SKM-1 treated with dmso at 0.1 percent for 144 hours (cell line): ENCODE results near the gene TAL1.

ENCODE experiments used
- DNase-seq: peaks from one replicate; lab custom pipeline; 2025; ENCODE audit not compliant: unreplicated experiment; lab: John Stamatoyannopoulos, UW

Gene TAL1

DNA sequence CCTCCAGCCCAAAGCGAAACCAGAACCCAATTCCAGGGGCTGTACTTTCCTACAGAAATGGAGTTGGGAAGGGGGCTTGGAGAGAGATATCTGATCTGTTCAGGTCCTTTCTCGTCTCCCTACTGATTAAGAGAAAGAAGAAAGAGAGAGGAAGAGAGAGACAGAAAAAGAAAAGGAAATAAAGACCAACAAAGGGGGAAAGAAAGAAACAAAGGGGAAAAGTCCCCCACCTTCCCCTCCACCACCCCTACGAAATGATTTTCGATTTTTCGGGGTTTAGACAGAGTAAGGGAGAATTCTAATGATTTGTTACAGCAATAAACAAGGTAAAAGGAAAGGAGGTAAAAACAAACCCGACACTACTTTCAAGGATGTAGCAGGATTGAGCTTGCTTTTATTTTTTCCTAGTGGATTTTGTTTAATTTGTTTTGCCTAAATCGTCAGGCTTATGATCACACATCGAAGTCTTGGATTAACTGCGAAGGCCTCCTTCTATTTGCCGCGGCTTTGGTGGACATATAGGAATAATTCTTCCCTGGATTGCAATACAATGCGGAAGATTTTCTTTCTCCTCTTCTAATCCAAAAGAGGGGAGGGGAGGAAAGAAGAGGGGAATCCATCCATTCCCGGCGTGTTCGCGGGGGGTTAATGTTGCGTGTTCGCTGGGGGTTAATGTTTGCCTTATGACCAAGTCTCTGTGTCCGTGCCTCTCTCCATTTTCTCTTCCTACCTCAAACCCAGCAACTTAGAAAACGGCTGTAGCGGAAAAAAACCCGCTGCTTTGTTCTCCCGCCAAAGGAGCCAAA lies 1.9 kb downstream of the TAL1 start:
- DNase-seq = no peak

DNA sequence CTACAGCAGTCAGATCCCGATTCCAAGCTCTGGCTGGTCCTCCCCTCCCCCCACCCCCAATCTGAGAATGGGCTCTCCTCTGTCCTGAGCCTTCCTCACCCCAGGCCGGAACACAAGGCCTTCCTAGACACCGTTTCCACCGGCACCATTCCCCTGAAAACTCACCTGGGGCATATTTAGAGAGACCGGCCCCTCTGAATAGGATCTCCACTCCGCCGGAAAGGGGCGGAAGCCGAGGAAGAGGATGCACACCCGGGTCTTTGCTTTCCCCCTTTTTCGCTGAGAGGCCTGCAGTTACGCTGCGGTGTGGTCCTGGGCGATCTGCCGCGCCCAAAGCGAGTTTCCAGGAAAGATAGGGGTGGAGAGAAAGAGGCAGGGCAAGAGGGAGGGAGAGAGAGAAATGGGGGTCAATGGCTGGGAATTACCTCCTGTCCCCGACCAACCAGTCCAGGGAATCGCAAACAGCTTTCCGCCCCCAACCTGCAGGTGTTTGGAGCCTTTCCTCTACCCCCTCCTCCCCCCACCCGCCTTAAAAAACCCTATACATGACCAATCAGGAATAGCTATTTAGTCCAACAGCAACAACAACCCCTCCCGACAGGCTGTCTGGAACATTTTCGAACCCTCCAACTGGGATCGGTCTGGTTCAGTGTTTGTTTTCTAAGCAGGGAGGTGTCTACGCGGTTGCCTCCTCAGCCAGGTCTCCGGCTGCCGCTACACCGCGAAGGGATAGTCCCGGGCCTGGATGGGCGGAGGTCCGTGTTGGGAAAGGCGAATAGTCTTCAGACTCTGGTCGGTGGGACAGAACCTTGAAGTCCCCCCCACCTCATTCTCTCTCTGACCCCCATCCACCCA lies 2.8 kb downstream of the TAL1 start:
- no peak for DNase-seq

DNA sequence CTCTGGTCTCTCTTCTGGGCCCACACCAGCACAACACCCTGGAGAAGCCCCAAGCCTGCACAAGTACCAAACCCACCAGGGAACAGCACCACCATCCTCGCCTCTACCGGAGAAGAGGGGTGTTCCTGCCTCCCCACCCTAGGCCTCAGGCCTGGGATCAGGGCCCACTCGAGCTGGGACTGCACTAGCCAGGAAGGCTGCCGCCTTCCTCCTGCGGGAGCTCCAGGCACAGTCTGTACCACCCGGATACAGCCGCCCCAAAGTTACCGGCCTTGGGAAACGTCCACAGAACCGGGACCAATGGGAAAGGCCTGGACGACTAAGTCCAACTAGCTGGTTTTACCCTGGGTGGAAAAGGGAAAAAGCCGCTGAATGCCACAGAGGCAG lies 3.4 kb downstream of the TAL1 start:
- no peak for DNase-seq

DNA sequence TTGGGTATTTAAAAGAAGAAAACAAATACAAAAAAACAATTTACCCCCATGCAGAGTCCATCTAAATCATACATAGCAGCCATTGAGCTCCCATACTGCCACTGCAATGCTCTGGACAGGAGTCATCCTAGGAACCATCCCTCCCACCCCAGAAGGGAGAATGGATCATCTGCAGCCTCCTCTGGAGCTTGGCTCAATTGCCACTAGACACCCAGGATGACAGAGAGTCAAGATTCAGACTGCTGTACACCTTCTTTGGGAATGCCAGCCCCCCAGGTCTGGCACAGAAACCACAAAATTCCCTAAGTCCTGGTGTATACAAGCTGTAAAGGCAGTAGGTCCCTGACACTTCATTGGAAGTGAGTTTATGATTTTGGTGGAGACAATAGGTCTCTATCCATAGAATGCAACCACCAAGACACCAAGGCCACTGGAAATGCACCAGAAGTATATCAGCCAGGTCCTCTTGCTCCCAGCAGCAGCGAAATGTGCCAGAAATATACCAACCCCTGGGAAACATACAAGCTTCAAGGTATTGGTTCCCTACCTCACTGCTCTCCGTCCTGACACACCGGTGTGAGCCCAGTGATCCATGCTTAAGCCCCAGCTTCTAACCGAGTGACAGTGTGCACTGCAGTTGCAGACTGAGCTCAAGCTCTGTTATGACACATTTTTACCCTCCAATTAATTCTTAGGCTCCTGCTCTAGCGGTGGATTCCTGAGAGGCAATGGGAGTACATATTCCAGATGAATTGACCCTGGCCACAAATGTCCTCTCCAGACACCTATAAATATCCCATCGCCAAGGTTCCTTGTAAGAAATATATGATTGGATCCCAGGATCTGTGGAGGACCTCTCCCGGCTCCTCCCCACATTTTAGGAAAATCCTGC lies 4.4 kb downstream of the TAL1 start:
- no peak for DNase-seq

DNA sequence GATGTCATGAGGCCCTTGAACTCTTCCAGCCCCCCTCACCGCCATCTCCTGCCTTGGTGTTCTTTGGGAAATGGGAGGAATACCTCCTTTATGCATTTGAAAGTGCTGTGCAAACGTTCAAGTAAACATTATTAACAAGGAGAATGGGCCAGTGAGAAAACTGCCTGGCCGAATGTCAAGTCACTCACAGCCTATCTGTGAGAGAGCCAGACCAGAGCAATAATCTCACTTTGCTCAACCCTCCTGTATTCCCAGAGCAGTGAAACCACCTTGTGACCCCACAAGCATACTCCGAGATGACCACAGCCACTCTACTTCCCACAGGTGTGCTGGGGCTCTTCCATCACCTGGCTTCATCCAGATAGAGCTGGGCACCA lies 5.2 kb downstream of the TAL1 start:
- DNase-seq = no peak

DNA sequence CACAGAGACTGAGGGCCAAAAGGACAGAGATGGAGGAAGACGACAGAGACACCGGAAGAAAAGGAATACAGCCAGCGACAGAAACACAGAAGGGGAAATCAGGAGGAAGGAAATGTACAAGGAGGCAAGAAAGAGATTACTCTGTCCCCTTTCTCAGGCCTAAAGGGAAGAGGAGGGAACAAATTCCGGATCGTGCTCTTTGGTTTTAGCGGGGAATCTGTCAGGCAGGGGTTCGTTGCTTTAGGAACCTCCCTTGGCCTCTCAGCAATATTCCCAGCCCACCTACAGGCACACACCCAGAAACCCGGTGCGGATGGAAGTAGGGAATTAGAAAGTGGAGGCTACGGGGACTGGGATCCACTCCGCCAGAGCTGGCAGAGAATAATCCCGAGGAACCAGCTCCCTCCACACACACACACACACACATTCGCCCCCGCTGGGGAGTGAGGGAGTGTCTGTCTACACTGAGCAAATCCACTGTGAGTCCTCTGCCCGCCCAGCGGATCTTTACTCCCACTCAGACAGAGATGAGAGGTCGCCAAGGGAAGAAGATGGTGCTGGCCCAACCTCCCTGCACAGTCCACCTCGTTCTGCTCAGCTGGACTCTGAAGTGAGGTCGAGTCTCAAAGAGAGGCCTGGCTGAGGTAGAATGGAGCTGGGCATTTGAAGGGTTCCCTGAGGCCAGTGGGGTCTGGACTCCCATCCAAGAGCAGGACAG lies 5.7 kb downstream of the TAL1 start:
- DNase-seq = no peak

DNA sequence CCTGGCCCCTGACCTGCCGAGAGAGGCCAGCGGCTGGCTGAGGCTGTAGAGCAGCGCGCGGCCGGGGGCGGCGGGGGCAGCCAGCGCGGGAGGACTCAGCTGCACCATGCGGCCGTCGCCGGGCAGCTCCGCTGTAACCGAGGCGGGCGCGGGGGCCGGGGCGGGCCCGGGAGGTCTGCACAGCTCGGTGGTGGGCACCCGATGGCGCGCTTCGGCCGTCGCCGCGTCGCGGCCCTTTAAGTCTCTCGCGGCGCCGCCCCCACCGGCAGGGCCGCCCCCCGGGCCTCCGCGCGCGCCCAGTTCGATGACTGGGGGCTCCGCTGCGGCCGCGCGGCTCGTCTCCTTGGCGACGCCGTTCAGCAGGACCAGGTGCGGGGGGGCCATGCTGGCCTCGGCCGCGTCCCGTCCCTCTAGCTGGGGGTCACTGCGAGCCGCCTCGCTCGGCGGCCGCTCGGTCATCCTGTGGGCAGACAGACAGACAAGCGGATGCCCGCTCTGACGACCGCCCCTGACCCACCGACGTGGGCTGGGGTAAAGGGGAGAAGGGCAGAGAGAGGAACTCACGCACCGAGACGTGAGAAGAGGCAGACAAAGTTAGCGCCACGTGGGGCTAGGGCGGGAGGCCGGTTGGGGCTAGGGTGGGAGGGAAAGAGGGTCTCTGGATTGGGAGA lies 6.5 kb downstream of the TAL1 start:
- no peak for DNase-seq

DNA sequence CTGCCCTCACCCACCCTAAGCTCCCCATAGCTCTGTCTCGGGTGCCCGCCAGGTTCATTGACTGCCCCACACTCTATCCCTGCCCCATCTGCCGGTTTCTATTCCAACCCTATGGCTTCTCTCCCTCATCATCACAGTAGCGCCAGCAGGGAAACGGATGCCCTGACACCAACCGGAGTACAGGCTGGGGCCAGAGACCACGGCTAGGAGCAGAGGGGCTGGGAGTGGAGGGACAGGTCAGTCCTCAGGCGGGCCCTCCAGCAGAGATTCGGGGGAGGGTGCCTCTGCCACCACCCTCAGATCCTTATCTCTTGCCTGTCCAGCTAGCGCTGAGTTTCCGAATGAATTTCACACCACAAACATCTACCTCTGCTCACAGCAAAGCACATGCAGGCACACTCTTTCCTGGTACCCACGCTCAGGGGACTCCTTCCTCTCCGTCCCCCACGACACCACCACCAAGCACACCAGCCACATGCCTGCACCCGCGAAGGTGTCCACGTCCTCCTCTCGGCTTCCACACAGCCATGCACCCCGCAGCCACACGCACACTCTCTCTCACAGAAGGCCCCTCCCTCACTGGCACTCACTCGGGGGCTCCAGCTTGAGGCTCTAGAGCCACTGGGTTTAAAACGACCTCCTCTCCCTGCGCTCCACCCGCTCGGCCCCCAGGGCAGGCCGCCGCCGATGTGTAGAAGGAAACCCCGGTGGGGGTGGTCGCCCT lies 7.2 kb downstream of the TAL1 start:
- DNase-seq = no peak

DNA sequence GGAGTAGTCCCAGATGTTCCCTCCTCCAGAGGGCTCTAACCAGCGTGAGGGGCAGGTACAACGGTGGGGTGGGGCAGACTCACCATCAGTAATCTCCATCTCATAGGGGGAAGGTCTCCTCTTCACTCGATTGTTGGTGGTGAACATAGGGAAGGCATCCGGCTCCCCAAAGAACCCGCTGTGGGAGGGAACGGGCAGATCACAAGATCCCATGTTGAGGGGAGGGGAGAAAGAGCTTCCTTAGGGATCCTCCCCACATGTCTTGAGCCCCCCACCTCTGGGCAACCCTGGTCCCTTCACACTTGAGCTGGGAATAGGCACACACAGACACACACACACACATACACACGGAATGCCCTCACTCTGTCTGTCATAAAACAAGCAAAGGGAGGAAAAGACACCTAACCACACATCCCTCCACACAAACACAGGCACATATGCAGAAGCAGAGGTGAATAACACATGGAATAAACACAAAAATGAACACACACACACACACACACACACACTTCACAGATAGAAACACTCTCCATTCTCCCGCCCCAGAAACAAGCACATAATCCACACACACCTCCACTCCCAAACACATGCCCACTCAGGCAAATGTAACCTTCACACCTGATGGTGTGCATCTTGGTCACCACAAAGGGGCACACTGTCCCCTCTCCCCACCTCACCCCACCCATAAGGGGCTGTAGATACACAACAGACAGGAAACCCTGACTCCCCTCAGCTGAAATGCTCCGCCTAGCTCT lies 7.9 kb downstream of the TAL1 start:
- no peak for DNase-seq

DNA sequence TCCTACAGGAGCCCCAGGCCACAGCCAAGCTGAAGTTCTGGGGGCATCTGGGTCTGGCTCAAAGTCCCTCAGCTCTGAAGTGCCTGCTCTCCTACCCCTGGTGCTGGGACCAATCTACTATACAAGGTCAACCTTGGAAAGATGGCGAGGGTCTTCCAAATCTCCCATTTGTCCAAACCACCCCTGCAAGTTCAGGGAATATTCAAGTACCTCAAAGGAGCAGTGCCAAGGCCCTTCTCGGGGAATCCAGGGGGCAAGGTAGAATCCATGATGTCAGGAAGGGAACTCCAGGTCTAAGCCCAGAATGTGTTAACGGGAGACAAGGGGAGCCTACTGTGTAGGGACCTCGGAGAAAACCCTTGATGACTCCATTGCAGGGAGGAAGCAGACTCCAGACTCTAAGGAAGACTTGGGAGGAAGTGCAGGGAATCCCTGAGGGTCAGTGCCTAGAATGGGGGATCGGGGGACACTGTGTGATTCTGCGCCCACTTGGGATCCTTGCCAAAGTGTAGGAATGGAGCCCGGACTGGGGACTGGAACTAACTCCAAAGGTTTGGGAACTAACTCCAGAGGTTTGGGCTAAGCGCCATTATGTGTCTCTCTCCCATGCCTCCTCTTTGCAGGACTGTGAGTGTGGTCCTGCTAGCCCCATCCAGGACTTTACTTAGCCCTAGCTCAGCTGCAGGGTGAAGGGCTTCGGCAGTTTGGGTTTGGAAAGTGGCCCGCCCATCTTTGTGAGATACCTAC lies 8.7 kb downstream of the TAL1 start:
- no peak for DNase-seq

DNA sequence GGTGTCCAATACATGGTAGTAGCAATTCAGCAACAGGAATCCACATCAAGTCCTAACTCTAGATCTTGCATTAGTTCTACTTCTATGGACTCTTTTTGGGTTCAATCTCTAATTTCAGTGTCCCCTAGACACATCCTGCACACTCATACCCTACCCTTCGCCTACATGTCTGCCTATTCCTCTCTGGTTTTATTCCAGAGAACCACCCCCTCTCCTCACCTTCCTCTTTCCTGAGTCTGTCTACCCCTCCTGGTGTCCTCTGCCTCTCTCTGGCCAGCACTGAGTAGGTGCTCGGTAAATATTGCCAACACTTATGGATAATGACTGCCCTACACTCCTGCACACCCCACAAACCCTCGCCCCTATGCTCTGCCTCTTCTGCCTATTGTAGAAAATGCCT lies 9.5 kb downstream of the TAL1 start:
- DNase-seq = no peak

DNA sequence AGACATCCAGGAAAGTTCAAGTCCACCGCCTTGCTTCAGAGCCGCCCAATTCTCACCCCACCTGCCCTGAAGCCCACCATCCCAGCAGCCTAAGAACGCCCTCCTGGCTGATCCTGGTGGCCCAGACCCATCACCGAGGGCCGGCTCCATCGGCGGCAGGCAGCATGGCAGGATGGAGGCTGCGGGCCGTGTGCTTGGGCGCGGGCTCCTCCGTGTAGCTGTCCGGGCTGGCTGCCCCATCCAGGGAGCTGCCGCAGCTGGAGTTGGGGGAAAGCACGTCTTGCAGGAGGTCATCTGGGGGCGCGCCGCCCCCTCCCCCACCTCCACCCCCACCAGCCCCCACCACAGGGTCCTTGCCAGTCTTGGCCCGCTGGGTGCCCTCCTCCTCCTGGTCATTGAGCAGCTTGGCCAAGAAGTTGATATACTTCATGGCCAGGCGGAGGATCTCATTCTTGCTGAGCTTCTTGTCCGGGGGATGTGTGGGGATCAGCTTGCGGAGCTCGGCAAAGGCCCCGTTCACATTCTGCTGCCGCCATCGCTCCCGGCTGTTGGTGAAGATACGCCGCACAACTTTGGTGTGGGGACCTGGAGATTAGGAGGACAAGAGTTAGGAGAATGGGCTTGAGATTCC lies 12.3 kb downstream of the TAL1 start:
- no peak for DNase-seq

DNA sequence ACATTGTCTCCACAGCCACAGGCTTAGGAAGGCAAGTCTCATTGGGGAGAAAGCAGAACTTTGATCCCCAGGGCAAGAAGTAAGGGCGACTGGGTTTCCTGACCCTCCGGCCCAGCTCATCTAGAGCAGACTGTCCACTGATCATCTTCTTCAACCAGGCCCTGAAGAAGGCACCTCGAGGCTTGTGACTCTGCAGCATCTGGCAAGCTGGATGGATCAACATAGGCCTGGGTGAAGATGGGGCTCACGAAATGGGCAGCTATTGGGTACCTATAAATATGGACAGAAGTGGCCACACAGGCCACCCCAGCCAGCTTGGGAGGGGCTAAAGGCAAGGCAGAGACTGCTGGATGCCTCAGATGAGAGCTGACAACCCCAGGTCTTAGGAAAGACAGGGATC lies 13.0 kb downstream of the TAL1 start:
- no peak for DNase-seq

DNA sequence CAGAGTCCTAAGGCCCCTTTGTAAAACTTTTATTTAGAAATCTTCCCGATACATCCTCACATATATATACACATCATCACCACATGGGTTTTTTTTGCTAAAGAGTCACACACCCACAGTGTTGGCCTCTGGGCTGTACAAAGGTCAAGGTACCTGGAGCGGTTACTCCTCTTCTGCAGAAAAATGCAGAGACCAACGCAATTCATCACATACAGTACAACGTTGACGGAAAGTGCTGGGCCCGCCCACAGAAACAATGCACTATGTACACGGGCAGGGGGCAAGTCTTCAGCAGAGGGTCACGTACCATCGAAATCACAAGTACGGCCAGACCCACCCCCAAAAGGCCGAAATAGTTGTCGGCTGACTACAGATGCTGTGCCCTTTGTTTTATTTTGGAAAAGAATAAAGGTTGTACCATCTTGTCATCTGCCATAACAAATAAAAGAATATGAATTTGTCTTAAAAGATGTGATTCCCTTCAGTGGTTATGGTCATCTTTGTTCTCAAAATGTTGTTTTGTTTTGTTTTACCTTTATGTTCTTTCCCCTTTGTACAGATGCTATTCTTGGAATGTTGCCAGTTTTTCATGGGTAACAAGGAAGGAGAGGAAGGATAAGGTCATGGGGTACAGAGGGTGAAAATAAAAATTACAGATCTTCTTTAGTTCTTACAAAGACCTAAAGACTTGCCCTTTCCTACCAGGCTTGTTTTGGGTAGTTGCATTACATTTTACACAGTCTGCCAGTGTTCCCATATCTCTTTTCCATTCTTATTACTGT lies 15.6 kb downstream of the TAL1 start:
- DNase-seq = no peak

DNA sequence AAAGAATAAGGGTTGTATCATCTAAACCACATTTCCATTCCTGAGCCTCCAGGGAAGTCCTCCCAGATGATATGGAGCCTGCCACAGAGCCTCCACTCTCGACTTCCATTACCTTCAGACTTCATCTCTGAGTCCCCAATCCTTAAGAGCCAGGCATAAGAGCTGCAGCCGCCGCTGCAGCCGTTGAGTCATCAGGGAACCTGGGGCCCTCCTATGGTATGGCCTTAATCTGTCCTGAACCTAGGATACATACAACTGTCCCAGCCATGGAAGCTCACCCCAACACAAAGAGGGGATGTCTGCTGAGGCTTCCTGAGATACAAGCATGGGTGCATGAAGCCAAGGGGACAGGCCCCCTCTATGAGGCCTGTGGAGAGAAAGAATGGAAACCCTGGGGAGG lies 16.3 kb downstream of the TAL1 start:
- DNase-seq = no peak

DNA sequence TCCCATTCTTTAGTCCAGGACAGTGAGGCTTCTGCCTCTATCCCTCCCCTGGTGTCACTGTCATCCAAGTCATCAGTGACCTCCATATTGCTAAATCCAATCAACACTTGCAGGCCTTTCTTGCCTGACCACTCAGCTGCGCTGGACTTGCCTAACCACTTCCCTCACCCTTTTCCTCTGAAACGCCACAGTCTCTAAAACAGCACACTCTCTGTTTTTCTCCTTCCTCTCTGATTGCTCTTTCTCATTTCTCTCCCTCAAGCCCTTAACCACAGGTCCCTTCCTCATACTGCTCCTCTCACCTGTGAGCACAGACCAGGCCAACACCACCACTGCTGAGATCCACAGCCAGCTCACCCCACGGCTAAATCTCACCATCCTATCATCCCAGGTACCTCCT lies 17.5 kb downstream of the TAL1 start:
- no peak for DNase-seq
